Keratinocyte (primary cell): ENCODE measurements around the gene LYZL2.
"Not testable (repeated sequence)": the region's sequence is repeated elsewhere in the genome, so short reads cannot be mapped to it uniquely, and the experiment has no call there.

Experiments
- CTCF ChIP-seq, 3 experiments: IDR thresholded peaks in 1 of 3; conservative IDR thresholded peaks in 1 of 3; optimal IDR thresholded peaks in 1 of 3; 2 replicates in 2 of 3; 3 replicates in 1 of 3; pipeline versions ENCODE3 to v1.5.1; 2011; ENCODE audit warnings: low read length in 3 of 3, mild to moderate bottlenecking in 3 of 3, moderate library complexity in 2 of 3, control low read depth in 1 of 3, inconsistent platforms in 1 of 3; ENCODE audit not compliant: insufficient read depth in 2 of 3; ENCODE audit errors: extremely low read depth in 1 of 3
- EZH2 ChIP-seq: IDR thresholded peaks from one replicate; pipeline ENCODE4 v1.6.1; 2012; ENCODE audit warnings: inconsistent platforms, mild to moderate bottlenecking, low read length, moderate library complexity

- TF ChIP-seq CTCF (optimal IDR thresholded peaks at IDR 0.05 in 1 of 3, IDR thresholded peaks at IDR 0.05 in 1 of 3, conservative IDR thresholded peaks at IDR 0.05 in 1 of 3; ENCODE audit: extremely low read depth in 1 of 3, insufficient read depth in 2 of 3, low read length in 3 of 3); EZH2: not testable (repeated sequence)
Measured at GRCh38 chr10:30651470-30652397, 22.2 kb upstream of the LYZL2 start.
